HEK293 (cell line): ENCODE results near the gene FOXC2.

Experiments used
- CTCF ChIP-seq: fragments of 450-650 bp; formaldehyde crosslinking; IDR thresholded peaks from 2 replicates; pipeline ENCODE4 v1.5.1; 2016; ENCODE audit warnings: missing biosample characterization, missing genetic modification characterization
- GFI1B ChIP-seq: fragments of 450-650 bp; formaldehyde crosslinking; IDR thresholded peaks from 2 replicates; pipeline ENCODE4 v1.5.1; 2016; ENCODE audit warnings: missing biosample characterization, missing genetic modification characterization
- GLI4 ChIP-seq: fragments of 450-650 bp; formaldehyde crosslinking; IDR thresholded peaks from 2 replicates; pipeline ENCODE4 v1.5.1; 2016; ENCODE audit warnings: missing biosample characterization, missing genetic modification characterization
- REPIN1 ChIP-seq: fragments of 450-650 bp; formaldehyde crosslinking; IDR thresholded peaks from 2 replicates; pipeline ENCODE4 v1.5.1; 2017; ENCODE audit warnings: missing biosample characterization, missing genetic modification characterization, low read depth
- YY1 ChIP-seq: fragments of 450-650 bp; formaldehyde crosslinking; IDR thresholded peaks from 2 replicates; pipeline ENCODE4 v1.5.1; 2018; ENCODE audit warnings: missing biosample characterization, missing genetic modification characterization
- ZBTB21 ChIP-seq: fragments of 450-650 bp; formaldehyde crosslinking; IDR thresholded peaks from 2 replicates; pipeline ENCODE4 v1.5.1; 2017; ENCODE audit warnings: missing biosample characterization, missing genetic modification characterization
- ZNF140 ChIP-seq: fragments of 450-650 bp; formaldehyde crosslinking; IDR thresholded peaks from 2 replicates; pipeline ENCODE4 v1.5.1; 2016; ENCODE audit warnings: missing biosample characterization, missing genetic modification characterization
- ZNF324 ChIP-seq: fragments of 450-650 bp; formaldehyde crosslinking; IDR thresholded peaks from 2 replicates; pipeline ENCODE4 v1.5.1; 2016; ENCODE audit warnings: missing biosample characterization, missing genetic modification characterization
- ZSCAN18 ChIP-seq: fragments of 450-650 bp; formaldehyde crosslinking; IDR thresholded peaks from 2 replicates; pipeline ENCODE4 v1.5.1; 2016; ENCODE audit warnings: missing biosample characterization, missing genetic modification characterization
- ZXDB ChIP-seq: fragments of 450-650 bp; formaldehyde crosslinking; IDR thresholded peaks from 2 replicates; pipeline ENCODE4 v1.5.1; 2016; ENCODE audit warnings: missing biosample characterization, missing genetic modification characterization

- no peak for TF ChIP-seq REPIN1 (tag by site-specific recombination)
- TF ChIP-seq ZSCAN18 (tag by site-specific recombination): no peak
- TF ChIP-seq ZBTB21 (tag by site-specific recombination): no peak
- TF ChIP-seq CTCF (tag by site-specific recombination): no peak
- no peak for TF ChIP-seq GFI1B (tag by site-specific recombination)
- TF ChIP-seq ZNF324: no peak
- no peak for TF ChIP-seq ZXDB (tag by site-specific recombination)
- TF ChIP-seq YY1 (tag by site-specific recombination): no peak
- no peak for TF ChIP-seq GLI4 (tag by site-specific recombination)
- no peak for TF ChIP-seq ZNF140 (tag by site-specific recombination)
These were observed 8.0 kb downstream of the FOXC2 start for GRCh38 chr16:86574646-86575045.
